ENCODE results near the gene HNRNPAB.

GRCh38 chr5:178238313-178238635, 33.9 kb downstream of the HNRNPAB start:
- TF ChIP-seq, protein P1, sequence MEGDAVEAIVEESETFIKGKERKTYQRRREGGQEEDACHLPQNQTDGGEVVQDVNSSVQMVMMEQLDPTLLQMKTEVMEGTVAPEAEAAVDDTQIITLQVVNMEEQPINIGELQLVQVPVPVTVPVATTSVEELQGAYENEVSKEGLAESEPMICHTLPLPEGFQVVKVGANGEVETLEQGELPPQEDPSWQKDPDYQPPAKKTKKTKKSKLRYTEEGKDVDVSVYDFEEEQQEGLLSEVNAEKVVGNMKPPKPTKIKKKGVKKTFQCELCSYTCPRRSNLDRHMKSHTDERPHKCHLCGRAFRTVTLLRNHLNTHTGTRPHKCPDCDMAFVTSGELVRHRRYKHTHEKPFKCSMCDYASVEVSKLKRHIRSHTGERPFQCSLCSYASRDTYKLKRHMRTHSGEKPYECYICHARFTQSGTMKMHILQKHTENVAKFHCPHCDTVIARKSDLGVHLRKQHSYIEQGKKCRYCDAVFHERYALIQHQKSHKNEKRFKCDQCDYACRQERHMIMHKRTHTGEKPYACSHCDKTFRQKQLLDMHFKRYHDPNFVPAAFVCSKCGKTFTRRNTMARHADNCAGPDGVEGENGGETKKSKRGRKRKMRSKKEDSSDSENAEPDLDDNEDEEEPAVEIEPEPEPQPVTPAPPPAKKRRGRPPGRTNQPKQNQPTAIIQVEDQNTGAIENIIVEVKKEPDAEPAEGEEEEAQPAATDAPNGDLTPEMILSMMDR (conservative IDR thresholded peaks at IDR 0.05 in 1 of 2, IDR thresholded peaks at IDR 0.05 in 1 of 2; ENCODE audit: extremely low read depth in 1 of 2, insufficient read depth in 1 of 2, low read depth in 1 of 2, low read length in 2 of 2): no peak
- TF ChIP-seq EZH2 (IDR thresholded peaks at IDR 0.05; ENCODE audit: borderline replicate concordance, low read length): no peak
